Kidney (tissue), 14 donors: Measurements from ENCODE around the gene CD83. TPM values are rescaled to one million over a fixed set of nuclear protein-coding genes. Genes with fewer than 3 reads are reported as not detected.
A peak's percentile ranks its signal among the peaks of the same experiment; 100 is the strongest.

ENCODE experiments used
- DNase-seq, 5 donors: peaks; one replicate each; pipeline ENCODE4 v3.0.0-alpha.2; 2013 to 2020
- FAIRE-seq: peaks from 2 replicates; lab custom pipeline; 2012; peaks lifted over from hg19 to GRCh38; lab: Jason Lieb, UNC
- H3K27ac ChIP-seq, 2 donors: one replicate each; pipeline ENCODE4 v1.7.0; 2013; ENCODE audit warnings: low read depth in 2 of 2, low read length in 2 of 2, inconsistent platforms in 1 of 2
- H3K27me3 ChIP-seq: one replicate; pipeline ENCODE4 v1.7.1; 2013; ENCODE audit warnings: low read length, inconsistent platforms; ENCODE audit not compliant: control insufficient read depth, insufficient read depth
- H3K36me3 ChIP-seq, 3 donors: one replicate each; pipeline versions ENCODE4 v1.7.0 to v1.7.1; 2013; ENCODE audit warnings: low read length in 3 of 3, control low read depth in 1 of 3, inconsistent platforms in 1 of 3; ENCODE audit not compliant: insufficient read depth in 3 of 3, control insufficient read depth in 2 of 3
- H3K4me1 ChIP-seq, 3 donors: one replicate each; pipeline versions ENCODE4 v1.7.0 to v1.7.1; 2013; ENCODE audit warnings: low read length in 3 of 3, inconsistent platforms in 1 of 3, low read depth in 1 of 3; ENCODE audit not compliant: control insufficient read depth in 2 of 3, insufficient read depth in 2 of 3
- H3K4me3 ChIP-seq, 3 donors: one replicate each; pipeline versions ENCODE4 v1.7.0 to v1.8.1; 2013; ENCODE audit warnings: low read length in 3 of 3, control low read depth in 1 of 3, inconsistent platforms in 1 of 3
- H3K9ac ChIP-seq, 3 donors: one replicate each; pipeline versions ENCODE4 v1.7.0 to v1.7.1; 2013; ENCODE audit warnings: low read length in 3 of 3, control low read depth in 1 of 3, inconsistent platforms in 1 of 3
- H3K9me3 ChIP-seq, 3 donors: one replicate each; pipeline versions ENCODE4 v1.7.0 to v1.7.1; 2013; ENCODE audit warnings: low read length in 3 of 3, control low read depth in 1 of 3, inconsistent platforms in 1 of 3; ENCODE audit not compliant: control insufficient read depth in 2 of 3, insufficient read depth in 1 of 3
- intact Hi-C: fragments of 100-400 bp; cut with DNase I; formaldehyde crosslinking; loops from one replicate; pipeline ENCODE4 v1.11.1; 2022
- polyA plus RNA-seq: library from polyadenylated mRNA; stranded (reverse); fragments of 350-450 nt; fragmentation: Illumina TruSeq; extraction: RNeasy Lipid Tissue Mini Kit (QIAGEN cat#74804); gene quantifications from one replicate; pipeline ENCODE4 v1.2.3, GENCODE V29; 2014; ENCODE audit warnings: low read depth, low replicate concordance; ENCODE audit not compliant: insufficient read depth
- total RNA-seq: library from RNA; stranded (reverse); fragmentation: NEBNext Ultra II Directional; extraction: Animal tissue kit (Norgen Biotek cat#: 25700); gene quantifications from one replicate; pipeline ENCODE4 v1.2.1, GENCODE V29; 2021
- TF ChIP-seq, protein P1 (sequence below): IDR thresholded peaks from 3 replicates; pipeline ENCODE4 v1.5.1; 2012; ENCODE audit warnings: mild to moderate bottlenecking, moderate library complexity, borderline replicate concordance; ENCODE audit not compliant: insufficient read depth; ENCODE audit errors: extremely low read depth
- donor health status: control.
- donor health status: control.
- donor health status: control.
- donor health status: control.
- donor health status: control.
- donor health status: DM: yes; HTN: yes; CAD: no.
- donor health status: Normal renal cell carcinoma (clear cell type).

The CD83 gene
- total and polyA plus RNA-seq, 2 donors from 2014 or later = 4.0 to 15.4 TPM

DNA sequence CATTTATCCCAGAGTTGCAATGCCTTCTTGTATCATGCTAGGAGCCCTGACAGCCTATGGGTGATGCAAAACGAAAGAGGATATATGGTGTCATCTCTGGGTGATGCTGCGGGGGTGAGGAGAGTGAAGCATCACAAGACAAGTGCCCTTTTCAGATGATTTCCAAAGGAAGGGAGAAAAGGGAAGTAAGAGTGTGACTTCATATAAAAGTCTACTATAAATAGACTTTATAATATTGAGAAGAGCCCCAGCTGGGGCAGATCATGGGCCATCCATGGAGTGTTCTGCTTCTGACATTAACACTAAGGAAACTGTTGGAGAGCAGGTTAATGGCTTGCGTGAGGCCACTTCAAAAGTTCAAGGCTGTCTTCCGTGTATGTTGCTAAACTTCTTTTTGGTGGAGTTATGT is 4.4 kb downstream of the CD83 start:
- FAIRE-seq (no peak), DNase-seq (no peak)
- Histone ChIP-seq H3K9ac (no peak overlapping the region), H3K27me3 (no peaks in the 10 kb centered on the region), H3K27ac (no peak overlapping the region), H3K4me3 (no peak overlapping the region), H3K9me3 (no peaks in the 10 kb centered on the region), H3K36me3 (no peaks in the 10 kb centered on the region), H3K4me1 (peaks cover 0 to 17% (median 0%) of the 10 kb centered on the region in 3 donors)
- TF ChIP-seq, protein P1, sequence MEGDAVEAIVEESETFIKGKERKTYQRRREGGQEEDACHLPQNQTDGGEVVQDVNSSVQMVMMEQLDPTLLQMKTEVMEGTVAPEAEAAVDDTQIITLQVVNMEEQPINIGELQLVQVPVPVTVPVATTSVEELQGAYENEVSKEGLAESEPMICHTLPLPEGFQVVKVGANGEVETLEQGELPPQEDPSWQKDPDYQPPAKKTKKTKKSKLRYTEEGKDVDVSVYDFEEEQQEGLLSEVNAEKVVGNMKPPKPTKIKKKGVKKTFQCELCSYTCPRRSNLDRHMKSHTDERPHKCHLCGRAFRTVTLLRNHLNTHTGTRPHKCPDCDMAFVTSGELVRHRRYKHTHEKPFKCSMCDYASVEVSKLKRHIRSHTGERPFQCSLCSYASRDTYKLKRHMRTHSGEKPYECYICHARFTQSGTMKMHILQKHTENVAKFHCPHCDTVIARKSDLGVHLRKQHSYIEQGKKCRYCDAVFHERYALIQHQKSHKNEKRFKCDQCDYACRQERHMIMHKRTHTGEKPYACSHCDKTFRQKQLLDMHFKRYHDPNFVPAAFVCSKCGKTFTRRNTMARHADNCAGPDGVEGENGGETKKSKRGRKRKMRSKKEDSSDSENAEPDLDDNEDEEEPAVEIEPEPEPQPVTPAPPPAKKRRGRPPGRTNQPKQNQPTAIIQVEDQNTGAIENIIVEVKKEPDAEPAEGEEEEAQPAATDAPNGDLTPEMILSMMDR = no peak
- intact Hi-C loops = no loop called here

DNA sequence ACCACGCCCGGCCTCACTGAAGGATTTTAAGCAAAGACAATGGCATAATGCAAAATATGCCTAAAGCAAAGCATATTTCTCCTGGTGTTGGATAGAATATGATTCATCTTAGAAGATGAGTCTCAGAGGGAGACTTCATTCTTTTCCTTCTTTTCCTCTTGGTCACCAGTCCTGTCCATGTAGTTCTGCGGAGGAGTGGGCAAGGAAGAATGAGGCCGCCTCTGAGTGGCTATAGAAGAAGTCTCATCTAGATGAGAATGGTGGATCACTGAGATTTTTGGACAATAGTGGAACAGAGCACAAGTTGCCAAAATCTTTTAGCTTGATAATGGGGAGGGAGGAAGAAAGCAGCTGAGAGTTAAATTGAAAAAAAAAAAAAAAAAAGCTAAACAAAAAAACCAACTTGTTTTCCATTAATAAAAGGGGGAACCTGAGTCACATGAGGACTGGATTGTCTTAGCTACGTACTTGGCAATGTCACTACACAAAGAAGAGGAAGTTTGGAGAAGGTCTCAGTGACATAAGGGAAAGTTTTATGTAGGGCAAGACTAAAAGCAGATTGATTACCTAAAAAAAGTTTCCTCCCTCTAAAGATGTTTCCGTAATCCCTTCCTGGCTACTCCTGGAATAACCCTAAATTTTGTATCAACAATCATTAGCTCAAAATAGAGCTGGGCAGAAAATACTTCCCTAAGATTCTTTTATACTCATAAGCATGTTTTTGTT is 6.0 kb downstream of the CD83 start:
- Histone ChIP-seq H3K9me3 (no peaks in the 10 kb centered on the region), H3K4me1 (peaks cover 0 to 7% (median 6%) of the 10 kb centered on the region in 3 donors), H3K4me3 (no peak overlapping the region), H3K36me3 (no peaks in the 10 kb centered on the region), H3K27ac (peak overlapping the region in 1 of 2 donors; percentile 34), H3K9ac (no peak overlapping the region), H3K27me3 (no peaks in the 10 kb centered on the region)
- TF ChIP-seq, protein P1 = no peak
- DNase-seq (peak in 1 of 5 donors; percentile 66), FAIRE-seq (peak; percentile 15)
- intact Hi-C loops = no loop called here

DNA sequence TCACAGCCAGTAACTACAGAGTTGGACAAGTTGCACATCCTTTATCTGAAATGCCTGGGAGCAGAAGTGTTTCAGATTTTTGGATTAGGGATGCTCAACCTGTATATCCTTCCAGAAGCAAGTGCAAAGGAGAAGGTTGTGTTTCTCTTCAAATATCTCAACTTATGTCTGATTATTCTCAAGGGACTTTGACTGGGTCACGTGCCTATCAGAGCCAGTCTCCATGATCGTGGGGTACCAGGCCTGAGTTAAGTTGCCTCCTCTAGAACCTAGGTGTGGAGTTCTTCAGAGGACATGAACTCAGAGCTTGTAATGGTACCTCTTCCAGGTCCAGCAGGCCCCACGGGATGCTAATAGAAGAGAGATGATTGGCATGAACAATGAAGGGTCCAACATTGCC is 7.8 kb downstream of the CD83 start:
- intact Hi-C loops = no loop called here
- no peaks in the 10 kb centered on the region for H3K36me3 ChIP-seq
- no peaks in the 10 kb centered on the region for H3K9me3 ChIP-seq
- H3K4me1 ChIP-seq = peaks cover 3 to 7% (median 6%) of the 10 kb centered on the region in 3 donors
- FAIRE-seq (no peak), DNase-seq (no peak)
- TF ChIP-seq, protein P1 = no peak
- no peak overlapping the region for H3K27ac ChIP-seq
- no peaks in the 10 kb centered on the region for H3K27me3 ChIP-seq
- no peak overlapping the region for H3K4me3 ChIP-seq
- no peak overlapping the region for H3K9ac ChIP-seq
